Uterus (tissue), 4 donors: Measurements from ENCODE around the gene PROB1. TPM values are rescaled to one million over a fixed set of nuclear protein-coding genes. Genes with fewer than 3 reads are reported as not detected.
A peak's percentile ranks its signal among the peaks of the same experiment; 100 is the strongest.

Experiments used
- DNase-seq, 2 donors: peaks; one replicate each; pipeline ENCODE4 v3.0.0-alpha.2; 2019 to 2020
- H3K27ac ChIP-seq, 2 donors: fragments of 200-600 bp; sonication (generic); 1 replicate in 1 of 2; 2 replicates in 1 of 2; pipeline ENCODE4 v1.5.1; 2016 to 2018
- H3K27me3 ChIP-seq, 2 donors: fragments of 200-600 bp; sonication (generic); one replicate each; pipeline ENCODE4 v1.5.1; 2018 to 2019; ENCODE audit warnings: control low read depth in 1 of 2
- H3K36me3 ChIP-seq, 2 donors: fragments of 200-600 bp; sonication (generic); one replicate each; pipeline ENCODE4 v1.5.1; 2019; ENCODE audit warnings: control low read depth in 1 of 2
- H3K4me1 ChIP-seq, 2 donors: fragments of 200-600 bp; sonication (generic); one replicate each; pipeline ENCODE4 v1.5.1; 2018 to 2019; ENCODE audit warnings: control low read depth in 1 of 2
- H3K4me3 ChIP-seq, 2 donors: fragments of 200-600 bp; sonication (generic); 1 replicate in 1 of 2; 2 replicates in 1 of 2; pipeline ENCODE4 v1.5.1; 2018 to 2019; ENCODE audit warnings: mild to moderate bottlenecking in 1 of 2
- H3K9me3 ChIP-seq, 2 donors: fragments of 200-600 bp; sonication (generic); one replicate each; pipeline ENCODE4 v1.5.1; 2019; ENCODE audit warnings: control low read depth in 1 of 2
- POLR2A ChIP-seq, 2 donors: fragments of 450-650 bp; IDR thresholded peaks; one replicate each; pipeline ENCODE4 v1.6.1; 2016; ENCODE audit warnings: antibody characterized with exemption in 2 of 2, mild to moderate bottlenecking in 1 of 2, moderate library complexity in 1 of 2
- intact Hi-C: fragments of 100-400 bp; cut with DNase I; formaldehyde crosslinking; loops from one replicate; pipeline ENCODE4 v1.15.1; 2023; ENCODE audit warnings: low total_unique reads
- total RNA-seq, 4 donors: library from RNA; depleted of rRNA in 3 of 4; stranded (reverse); fragments of >200 nt in 3 of 4; gene quantifications; one replicate each; pipeline versions ENCODE4 v1.1.0 to v1.2.4, GENCODE V29; 2014 to 2023
- TF ChIP-seq, protein P1 (sequence below), 4 experiments: fragments of 200-600 bp in 2 of 4; fragments of 450-650 bp in 2 of 4; sonication (generic) in 2 of 4; IDR thresholded peaks; one replicate each; pipeline ENCODE4 v1.5.1; 2016 to 2019; ENCODE audit warnings: antibody characterized with exemption in 4 of 4, mild to moderate bottlenecking in 2 of 4, moderate library complexity in 1 of 4
- donor health status: DM: yes; HTN: yes; CAD: no.

PROB1 gene
- total RNA-seq, 4 donors from 2014 or later: 1.5 to 8.3 (median 1.7) TPM; not detected in 1

DNA sequence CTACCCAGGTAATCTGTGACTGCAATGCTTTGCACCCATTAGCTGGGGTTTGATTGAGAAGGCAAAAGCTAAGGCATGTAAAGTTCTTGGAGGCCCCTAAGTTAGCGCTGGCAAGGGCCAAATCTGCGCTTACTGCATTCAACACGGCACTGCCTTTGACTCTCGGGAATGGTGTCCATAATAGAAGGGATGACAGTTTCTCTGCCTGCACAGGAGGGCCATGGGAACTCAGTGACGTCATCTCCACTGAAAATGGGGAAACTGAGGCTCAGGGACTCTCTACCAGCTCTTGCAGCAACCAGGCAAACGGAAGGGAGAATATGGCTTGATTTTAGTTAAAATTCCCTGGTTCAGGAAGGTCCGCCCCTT lies 8.5 kb upstream of the PROB1 start:
- no peak for DNase-seq
- Histone ChIP-seq H3K36me3 (no peaks in the 10 kb centered on the region), H3K27ac (peak overlapping the region; percentile 86 to 95), H3K27me3 (no peaks in the 10 kb centered on the region), H3K9me3 (no peaks in the 10 kb centered on the region), H3K4me1 (peaks cover 0 to 3% of the 10 kb centered on the region in 2 donors), H3K4me3 (peak overlapping the region; percentile 35 to 37)
- intact Hi-C loops: no loop called here
- TF ChIP-seq POLR2A (IDR thresholded peaks at IDR 0.05): no peak
- TF ChIP-seq, protein P1, sequence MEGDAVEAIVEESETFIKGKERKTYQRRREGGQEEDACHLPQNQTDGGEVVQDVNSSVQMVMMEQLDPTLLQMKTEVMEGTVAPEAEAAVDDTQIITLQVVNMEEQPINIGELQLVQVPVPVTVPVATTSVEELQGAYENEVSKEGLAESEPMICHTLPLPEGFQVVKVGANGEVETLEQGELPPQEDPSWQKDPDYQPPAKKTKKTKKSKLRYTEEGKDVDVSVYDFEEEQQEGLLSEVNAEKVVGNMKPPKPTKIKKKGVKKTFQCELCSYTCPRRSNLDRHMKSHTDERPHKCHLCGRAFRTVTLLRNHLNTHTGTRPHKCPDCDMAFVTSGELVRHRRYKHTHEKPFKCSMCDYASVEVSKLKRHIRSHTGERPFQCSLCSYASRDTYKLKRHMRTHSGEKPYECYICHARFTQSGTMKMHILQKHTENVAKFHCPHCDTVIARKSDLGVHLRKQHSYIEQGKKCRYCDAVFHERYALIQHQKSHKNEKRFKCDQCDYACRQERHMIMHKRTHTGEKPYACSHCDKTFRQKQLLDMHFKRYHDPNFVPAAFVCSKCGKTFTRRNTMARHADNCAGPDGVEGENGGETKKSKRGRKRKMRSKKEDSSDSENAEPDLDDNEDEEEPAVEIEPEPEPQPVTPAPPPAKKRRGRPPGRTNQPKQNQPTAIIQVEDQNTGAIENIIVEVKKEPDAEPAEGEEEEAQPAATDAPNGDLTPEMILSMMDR (IDR thresholded peaks at IDR 0.05): no peak

DNA sequence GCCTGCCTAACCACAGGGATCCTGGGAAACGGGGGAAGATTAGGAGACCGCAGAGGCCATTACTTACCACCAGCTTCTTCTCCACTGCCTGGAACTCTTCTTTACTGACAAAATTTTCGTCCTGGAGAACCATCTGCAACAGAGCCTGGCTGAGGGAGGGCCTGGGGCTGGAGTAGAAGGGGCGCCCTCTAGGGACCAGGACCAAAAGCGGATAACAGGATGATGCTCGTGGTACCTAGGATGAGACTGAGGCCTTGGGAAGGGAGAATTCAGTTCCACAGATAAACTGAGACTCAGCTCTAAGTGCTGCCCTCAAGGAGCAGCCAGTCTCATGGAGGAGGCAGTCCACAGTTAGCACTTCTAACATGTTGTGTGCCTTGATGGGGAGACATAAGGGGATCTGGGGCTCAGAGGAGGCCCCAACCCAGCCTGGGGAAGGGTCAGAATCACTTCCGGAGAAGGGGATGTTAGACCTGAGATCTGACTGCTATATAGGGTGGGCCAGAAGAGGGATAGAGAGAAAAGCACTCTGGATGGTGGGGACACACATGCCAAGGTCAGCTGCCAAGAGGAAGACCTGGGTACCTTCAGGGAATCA lies 7.8 kb upstream of the PROB1 start:
- no peak for DNase-seq
- intact Hi-C loops: no loop called here
- peaks cover 0 to 3% of the 10 kb centered on the region in 2 donors for H3K4me1 ChIP-seq
- TF ChIP-seq POLR2A (IDR thresholded peaks at IDR 0.05): no peak
- TF ChIP-seq, protein P1 (IDR thresholded peaks at IDR 0.05): no peak
- H3K27ac ChIP-seq: peak overlapping the region; percentile 86 to 95
- H3K4me3 ChIP-seq: no peak overlapping the region
- no peaks in the 10 kb centered on the region for H3K9me3 ChIP-seq
- H3K36me3 ChIP-seq: no peaks in the 10 kb centered on the region
- H3K27me3 ChIP-seq: no peaks in the 10 kb centered on the region

DNA sequence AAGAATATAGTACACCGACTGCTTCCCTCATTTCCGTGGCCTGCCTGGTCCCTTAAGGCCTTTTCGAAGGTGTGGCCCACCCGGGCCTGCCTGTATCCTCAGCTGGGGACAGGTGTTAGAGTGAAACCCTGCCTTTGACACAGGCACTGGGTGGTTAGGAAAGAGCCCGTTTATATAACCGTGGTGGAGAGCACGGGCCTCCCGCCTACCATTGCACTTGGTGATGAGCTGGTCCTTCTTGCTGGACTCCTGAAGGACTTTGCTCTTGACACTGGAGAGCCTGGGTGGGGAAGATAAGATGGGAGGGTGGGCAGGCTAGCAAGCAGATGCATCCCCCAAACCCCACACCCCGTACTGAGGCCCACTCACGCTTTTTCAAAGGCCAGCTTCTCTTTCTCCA lies 6.6 kb upstream of the PROB1 start:
- DNase-seq: no peak
- Histone ChIP-seq H3K4me1 (peaks cover 0 to 3% of the 10 kb centered on the region in 2 donors), H3K36me3 (no peaks in the 10 kb centered on the region), H3K9me3 (no peaks in the 10 kb centered on the region), H3K4me3 (no peak overlapping the region), H3K27me3 (no peaks in the 10 kb centered on the region), H3K27ac (no peak overlapping the region)
- no peak for TF ChIP-seq POLR2A (IDR thresholded peaks at IDR 0.05)
- TF ChIP-seq, protein P1 (IDR thresholded peaks at IDR 0.05): no peak
- intact Hi-C loops: no loop called here

DNA sequence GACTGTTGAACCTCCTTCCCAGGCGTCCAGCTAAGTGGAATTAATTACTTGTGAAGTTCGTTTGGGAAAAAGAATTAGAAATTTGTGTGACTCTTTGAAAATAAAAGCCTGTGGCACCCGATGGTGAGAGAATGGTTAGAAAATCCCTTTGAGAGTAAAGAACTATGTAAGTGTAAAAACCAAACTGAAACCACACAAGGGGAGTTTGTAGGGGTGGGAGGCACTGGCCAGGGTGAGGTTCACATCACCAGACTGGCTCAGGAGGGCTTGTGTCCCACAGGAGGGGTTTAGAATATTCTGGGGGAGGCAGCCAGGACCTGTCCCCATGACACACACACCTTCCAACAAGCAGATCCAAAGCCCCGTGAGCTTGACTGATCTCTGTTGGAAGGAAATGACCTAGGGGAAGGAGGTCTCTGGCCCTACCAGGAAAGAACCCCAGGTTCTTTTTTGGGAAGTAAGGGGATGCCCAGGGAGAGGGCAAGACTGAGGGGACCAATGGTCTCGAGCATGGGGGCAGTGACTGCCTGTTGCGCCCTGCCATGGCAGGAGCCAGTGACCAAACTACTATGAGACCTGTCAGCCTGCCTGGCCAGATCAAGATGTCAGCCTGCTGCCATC lies 4.7 kb upstream of the PROB1 start:
- Histone ChIP-seq H3K4me1 (peaks cover 0 to 3% of the 10 kb centered on the region in 2 donors), H3K36me3 (no peaks in the 10 kb centered on the region), H3K9me3 (no peaks in the 10 kb centered on the region), H3K27me3 (peaks cover 0 to under 1% of the 10 kb centered on the region in 2 donors), H3K4me3 (no peak overlapping the region), H3K27ac (no peak overlapping the region)
- TF ChIP-seq, protein P1 (IDR thresholded peaks at IDR 0.05): no peak
- TF ChIP-seq POLR2A (IDR thresholded peaks at IDR 0.05): no peak
- no peak for DNase-seq
- intact Hi-C loops: no loop called here

DNA sequence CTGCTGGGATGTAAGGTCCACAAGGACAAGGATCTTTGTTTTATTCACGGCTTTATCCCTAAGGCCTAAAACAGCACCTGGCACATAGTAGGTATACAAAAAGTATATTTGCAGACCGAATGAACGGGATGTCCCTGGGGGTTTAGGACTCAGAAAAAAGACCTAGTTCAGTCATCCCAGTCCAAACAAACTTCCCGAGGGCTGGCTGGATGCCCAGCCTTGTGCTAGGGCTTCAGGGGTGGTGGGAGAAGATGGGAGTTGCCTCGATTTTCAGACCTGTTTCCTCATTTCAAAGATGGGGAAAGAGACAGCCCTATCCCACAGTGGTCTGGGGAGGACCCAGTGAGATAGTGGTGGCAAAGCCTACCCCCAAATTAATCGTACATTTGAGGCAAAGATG lies 3.0 kb upstream of the PROB1 start:
- Histone ChIP-seq H3K4me3 (no peak overlapping the region), H3K27ac (no peak overlapping the region), H3K36me3 (no peaks in the 10 kb centered on the region), H3K9me3 (no peaks in the 10 kb centered on the region), H3K4me1 (peaks cover 2 to 7% of the 10 kb centered on the region in 2 donors), H3K27me3 (peaks cover 9% of the 10 kb centered on the region in 2 donors)
- TF ChIP-seq, protein P1 (IDR thresholded peaks at IDR 0.05): no peak
- no peak for TF ChIP-seq POLR2A (IDR thresholded peaks at IDR 0.05)
- DNase-seq: no peak
- intact Hi-C loops: no loop called here
